Measurements from ENCODE around the gene GTF2A1L. TPM values are rescaled to one million over a fixed set of nuclear protein-coding genes. Genes with fewer than 3 reads are reported as not detected.

Gene GTF2A1L
- total and polyA plus RNA-seq, 10 of the 15 experiments (the other 5 are each of a cell fraction or from before 2014, with no cell fraction given), result not detected

DNA sequence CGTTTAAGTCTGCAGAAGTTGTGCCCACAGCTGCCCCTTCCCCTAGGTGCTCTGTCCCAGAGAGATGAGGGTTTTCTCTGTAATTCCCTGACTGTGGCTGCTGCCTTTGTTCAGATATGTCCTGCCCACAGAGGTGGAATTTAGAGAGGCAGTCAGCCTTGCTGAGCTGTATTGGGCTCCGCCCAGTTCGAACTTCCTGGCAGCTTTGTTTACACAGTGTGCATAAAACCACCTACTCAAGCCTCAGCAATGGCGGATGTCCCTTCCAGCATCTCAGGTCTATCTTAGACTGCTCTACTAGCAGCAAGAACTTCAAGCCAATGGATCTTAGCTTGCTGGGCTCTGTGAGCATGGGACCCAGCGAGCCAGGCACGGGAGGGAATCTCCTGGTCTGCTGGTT is 89.8 kb downstream of the GTF2A1L start:
- intact Hi-C loops (cut with micrococcal nuclease; ENCODE audit: unreplicated experiment) (no loop called here), in situ Hi-C loops (cut with MboI) (no loop called here)
- ChIA-PET POLR2A (no interaction called here), SMC1A (ENCODE audit: uncharacterized antibody, unreplicated experiment) (no interaction called here), RAD21 (ENCODE audit: unreplicated experiment) (no interaction called here), CTCF (no interaction called here)
- 9% methylated on average over 6 of the region's 6 CpGs for WGBS (ENCODE audit: insufficient coverage, insufficient replicate concordance, low lambda C conversion rate, missing lambda C conversion rate)
- H3K4me1 ChIP-seq (ENCODE audit: control insufficient read depth, insufficient read depth, low read length), result no peaks in the 10 kb centered on the region
- no peak overlapping the region for H3K9ac ChIP-seq (ENCODE audit: control insufficient read depth, insufficient read depth, low read length)
- no peak overlapping the region for H2AFZ ChIP-seq (ENCODE audit: control insufficient read depth, low read depth, low read length)
- no peaks in the 10 kb centered on the region for H3K79me2 ChIP-seq (ENCODE audit: control insufficient read depth, insufficient read depth, low read length)
- FAIRE-seq (no peak), ATAC-seq (peak; percentile 44; the same call in 1 of the 3 replicates), DNase-seq (ENCODE audit: low read depth, low spot score) (no peak)
- BruUV-seq (replicated peaks), result no TSS peak
- no peaks in the 10 kb centered on the region; a peak in 1 of 4 replicates for H3K27me3 ChIP-seq (replicated peaks in 1 of 2; ENCODE audit: control insufficient read depth in 2 of 2, insufficient read depth in 2 of 2, low read length in 1 of 2)
- no peak overlapping the region for H3K4me2 ChIP-seq (ENCODE audit: control insufficient read depth, insufficient read depth)
- H3K36me3 ChIP-seq (ENCODE audit: control insufficient read depth in 2 of 2, insufficient read depth in 2 of 2, low read length in 1 of 2), result no peaks in the 10 kb centered on the region
- no peaks in the 10 kb centered on the region for H3K9me3 ChIP-seq (replicated peaks; ENCODE audit: control insufficient read depth, insufficient read depth, low read length)
- no peak overlapping the region for H3K27ac ChIP-seq (ENCODE audit: control insufficient read depth, insufficient read depth)
- TF ChIP-seq, protein P1, sequence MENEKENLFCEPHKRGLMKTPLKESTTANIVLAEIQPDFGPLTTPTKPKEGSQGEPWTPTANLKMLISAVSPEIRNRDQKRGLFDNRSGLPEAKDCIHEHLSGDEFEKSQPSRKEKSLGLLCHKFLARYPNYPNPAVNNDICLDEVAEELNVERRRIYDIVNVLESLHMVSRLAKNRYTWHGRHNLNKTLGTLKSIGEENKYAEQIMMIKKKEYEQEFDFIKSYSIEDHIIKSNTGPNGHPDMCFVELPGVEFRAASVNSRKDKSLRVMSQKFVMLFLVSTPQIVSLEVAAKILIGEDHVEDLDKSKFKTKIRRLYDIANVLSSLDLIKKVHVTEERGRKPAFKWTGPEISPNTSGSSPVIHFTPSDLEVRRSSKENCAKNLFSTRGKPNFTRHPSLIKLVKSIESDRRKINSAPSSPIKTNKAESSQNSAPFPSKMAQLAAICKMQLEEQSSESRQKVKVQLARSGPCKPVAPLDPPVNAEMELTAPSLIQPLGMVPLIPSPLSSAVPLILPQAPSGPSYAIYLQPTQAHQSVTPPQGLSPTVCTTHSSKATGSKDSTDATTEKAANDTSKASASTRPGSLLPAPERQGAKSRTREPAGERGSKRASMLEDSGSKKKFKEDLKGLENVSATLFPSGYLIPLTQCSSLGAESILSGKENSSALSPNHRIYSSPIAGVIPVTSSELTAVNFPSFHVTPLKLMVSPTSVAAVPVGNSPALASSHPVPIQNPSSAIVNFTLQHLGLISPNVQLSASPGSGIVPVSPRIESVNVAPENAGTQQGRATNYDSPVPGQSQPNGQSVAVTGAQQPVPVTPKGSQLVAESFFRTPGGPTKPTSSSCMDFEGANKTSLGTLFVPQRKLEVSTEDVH (IDR thresholded peaks at IDR 0.05; ENCODE audit: low read depth, partially characterized antibody), result no peak
- no peak for TF ChIP-seq BACH1 (IDR thresholded peaks at IDR 0.05; ENCODE audit: borderline replicate concordance)
- TF ChIP-seq RFX5 (IDR thresholded peaks at IDR 0.05; ENCODE audit: low read depth, low read length), result no peak
- TF ChIP-seq RUNX3 (IDR thresholded peaks at IDR 0.05; ENCODE audit: low read length), result no peak
- TF ChIP-seq, protein P2, sequence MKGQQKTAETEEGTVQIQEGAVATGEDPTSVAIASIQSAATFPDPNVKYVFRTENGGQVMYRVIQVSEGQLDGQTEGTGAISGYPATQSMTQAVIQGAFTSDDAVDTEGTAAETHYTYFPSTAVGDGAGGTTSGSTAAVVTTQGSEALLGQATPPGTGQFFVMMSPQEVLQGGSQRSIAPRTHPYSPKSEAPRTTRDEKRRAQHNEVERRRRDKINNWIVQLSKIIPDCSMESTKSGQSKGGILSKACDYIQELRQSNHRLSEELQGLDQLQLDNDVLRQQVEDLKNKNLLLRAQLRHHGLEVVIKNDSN (IDR thresholded peaks at IDR 0.05; ENCODE audit: borderline replicate concordance, extremely low read length, insufficient read depth, low read depth, low read length), result no peak
- TF ChIP-seq MYC (IDR thresholded peaks at IDR 0.05; ENCODE audit: insufficient read depth, insufficient read length, insufficient replicate concordance, low read length, severe bottlenecking), result no peak
- no peak for TF ChIP-seq BHLHE40 (IDR thresholded peaks at IDR 0.05; ENCODE audit: borderline replicate concordance in 1 of 2, low read depth in 2 of 2, low read length in 1 of 2)
- no peak for TF ChIP-seq KLF5 (IDR thresholded peaks at IDR 0.05; ENCODE audit: partially characterized antibody)
- no peaks in the 10 kb centered on the region for H4K20me1 ChIP-seq (ENCODE audit: control insufficient read depth, insufficient read depth)
- H3K4me3 ChIP-seq, result no peak overlapping the region
